B cell (primary cell): ENCODE results near the gene LAGE3. TPM values are rescaled to one million over a fixed set of nuclear protein-coding genes. Genes with fewer than 3 reads are reported as not detected.

Experiments
- ATAC-seq: fragments of 200-7000 bp; cut with Tn5 transposase; one replicate; pipeline ENCODE4 v1.10.0; 2021; ENCODE audit warnings: low read depth, mild to moderate bottlenecking, moderate number of reproducible peaks, moderate library complexity
- CTCF ChIA-PET: fragments of 350-600 bp; sonication (Branson Sonifier 250); formaldehyde crosslinking; loops from one replicate; lab custom pipeline; 2021; ENCODE audit warnings: antibody characterized with exemption, inconsistent platforms; lab: Charles Lee
- POLR2A ChIA-PET: fragments of 350-600 bp; sonication (Branson Sonifier 250); formaldehyde crosslinking; loops from one replicate; lab custom pipeline; 2021; ENCODE audit warnings: antibody characterized with exemption; lab: Charles Lee
- DNase-seq: peaks from one replicate; pipeline ENCODE4 v3.0.0; 2013
- H2AFZ ChIP-seq: 2 replicates; pipeline ENCODE4 v1.6.1; 2012; ENCODE audit warnings: mild to moderate bottlenecking, low read depth, low read length; ENCODE audit not compliant: insufficient read depth, poor library complexity, severe bottlenecking
- H3K27ac ChIP-seq, 2 donors: 1 replicate in 1 of 2; 2 replicates in 1 of 2; pipeline ENCODE4 v1.5.1; 2012 to 2013; ENCODE audit warnings: low read length in 2 of 2, mild to moderate bottlenecking in 2 of 2, moderate library complexity in 1 of 2
- H3K27me3 ChIP-seq, 4 experiments: fragments of 200-600 bp in 1 of 4; sonication (generic) in 1 of 4; replicated peaks in 1 of 4; 1 replicate in 2 of 4; 2 replicates in 2 of 4; pipeline versions ENCODE4 v1.6.1 to v1.7.0; 2013 to 2016; ENCODE audit warnings: low read length in 3 of 4, mild to moderate bottlenecking in 2 of 4, mixed read lengths in 1 of 4, moderate library complexity in 1 of 4; ENCODE audit not compliant: insufficient read depth in 4 of 4, control insufficient read depth in 3 of 4; ENCODE audit errors: control extremely low read depth in 1 of 4
- H3K36me3 ChIP-seq, 2 experiments: replicated peaks in 1 of 2; 1 replicate in 1 of 2; 2 replicates in 1 of 2; pipeline versions ENCODE4 v1.6.1 to v1.7.1; 2013; ENCODE audit warnings: low read length in 1 of 2; ENCODE audit not compliant: insufficient read depth in 2 of 2, control insufficient read depth in 1 of 2; ENCODE audit errors: control extremely low read depth in 1 of 2, extremely low read depth in 1 of 2
- H3K4me1 ChIP-seq, 2 donors: fragments of 200-600 bp in 1 of 2; sonication (generic) in 1 of 2; 1 replicate in 1 of 2; 2 replicates in 1 of 2; pipeline versions ENCODE4 v1.5.1 to v1.6.1; 2013 to 2017; ENCODE audit warnings: low read length in 2 of 2; ENCODE audit not compliant: control insufficient read depth in 2 of 2, insufficient read depth in 2 of 2
- H3K4me2 ChIP-seq: replicated peaks from 2 replicates; pipeline ENCODE3; 2012; ENCODE audit warnings: mild to moderate bottlenecking, low read depth, low read length; ENCODE audit not compliant: poor library complexity, severe bottlenecking
- H3K4me3 ChIP-seq, 5 experiments: fragments of 200-600 bp in 1 of 5; sonication (generic) in 1 of 5; 1 replicate in 3 of 5; 2 replicates in 2 of 5; pipeline versions ENCODE4 v1.5.1 to v1.7.0; 2011 to 2016; ENCODE audit warnings: low read length in 4 of 5, mild to moderate bottlenecking in 4 of 5, low read depth in 2 of 5, control low read depth in 1 of 5, moderate library complexity in 1 of 5; ENCODE audit not compliant: insufficient read depth in 1 of 5; ENCODE audit errors: control extremely low read depth in 1 of 5, extremely low read depth in 1 of 5
- H3K79me2 ChIP-seq: fragments of 200-600 bp; sonication (generic); one replicate; pipeline ENCODE4 v1.6.0; 2016; ENCODE audit warnings: low read length; ENCODE audit not compliant: control insufficient read depth, insufficient read depth
- H3K9ac ChIP-seq: fragments of 200-600 bp; sonication (generic); 2 replicates; pipeline ENCODE4 v1.6.1; 2017; ENCODE audit warnings: mild to moderate bottlenecking, low read length, moderate library complexity
- H3K9me3 ChIP-seq, 3 donors: one replicate each; pipeline versions ENCODE4 v1.6.1 to v1.7.1; 2013; ENCODE audit warnings: low read length in 2 of 3; ENCODE audit not compliant: control insufficient read depth in 2 of 3, insufficient read depth in 1 of 3; ENCODE audit errors: control extremely low read depth in 1 of 3
- H4K20me1 ChIP-seq: 2 replicates; pipeline ENCODE4 v1.6.0; 2012; ENCODE audit warnings: mild to moderate bottlenecking, low read length; ENCODE audit not compliant: insufficient read depth, control insufficient read depth, poor library complexity, severe bottlenecking
- H3K27ac Mint-ChIP-seq: one replicate; pipeline ENCODE4 v1.8.0; 2021; ENCODE audit warnings: mixed read lengths
- H3K27me3 Mint-ChIP-seq: one replicate; pipeline ENCODE4 v1.8.0; 2021; ENCODE audit warnings: mixed read lengths
- H3K4me1 Mint-ChIP-seq: one replicate; pipeline ENCODE4 v1.8.0; 2021; ENCODE audit warnings: mixed read lengths
- H3K4me3 Mint-ChIP-seq: one replicate; pipeline ENCODE4 v1.8.0; 2021; ENCODE audit warnings: mixed read lengths
- H3K9me3 Mint-ChIP-seq: one replicate; pipeline ENCODE4 v1.8.0; 2022; ENCODE audit warnings: mixed read lengths; ENCODE audit not compliant: insufficient read depth
- EZH2 ChIP-seq: IDR thresholded peaks from 2 replicates; pipeline ENCODE4 v1.6.1; 2012; ENCODE audit warnings: borderline replicate concordance, low read depth, mild to moderate bottlenecking, moderate library complexity, low read length; ENCODE audit not compliant: insufficient read depth, poor library complexity, severe bottlenecking
- WGBS: methylation state at CpG from one replicate; pipeline ENCODE4 v1.1.5; 2013; ENCODE audit warnings: missing lambda C conversion rate; ENCODE audit not compliant: insufficient coverage; 5-methylcytosine and 5-hydroxymethylcytosine counted together
- intact Hi-C: fragments of 100-400 bp; cut with micrococcal nuclease; formaldehyde crosslinking; loops from one replicate; pipeline ENCODE4 v1.10.0; 2022
- polyA plus RNA-seq: library from polyadenylated mRNA; depleted of rRNA; stranded (reverse); fragments of >200 nt; gene quantifications from 2 replicates; pipeline ENCODE4 v1.2.3, GENCODE V29; 2012
- total RNA-seq, 2 donors: library from RNA; stranded (reverse); fragments of 120-200 nt in 1 of 2; gene quantifications; 1 replicate in 1 of 2; 2 replicates in 1 of 2; pipeline versions ENCODE4 v1.2.3 to v1.2.4, GENCODE V29; 2013 to 2022
- TF ChIP-seq, protein P1 (sequence below): fragments of 200-600 bp; IDR thresholded peaks from one replicate; pipeline ENCODE4 v1.8.0; 2022; ENCODE audit warnings: antibody characterized with exemption, mild to moderate bottlenecking

The LAGE3 gene
- total and polyA plus RNA-seq, 2 donors (not counting 1 experiment from before 2014, with no cell fraction given) = 17.0 to 19.9 TPM

DNA sequence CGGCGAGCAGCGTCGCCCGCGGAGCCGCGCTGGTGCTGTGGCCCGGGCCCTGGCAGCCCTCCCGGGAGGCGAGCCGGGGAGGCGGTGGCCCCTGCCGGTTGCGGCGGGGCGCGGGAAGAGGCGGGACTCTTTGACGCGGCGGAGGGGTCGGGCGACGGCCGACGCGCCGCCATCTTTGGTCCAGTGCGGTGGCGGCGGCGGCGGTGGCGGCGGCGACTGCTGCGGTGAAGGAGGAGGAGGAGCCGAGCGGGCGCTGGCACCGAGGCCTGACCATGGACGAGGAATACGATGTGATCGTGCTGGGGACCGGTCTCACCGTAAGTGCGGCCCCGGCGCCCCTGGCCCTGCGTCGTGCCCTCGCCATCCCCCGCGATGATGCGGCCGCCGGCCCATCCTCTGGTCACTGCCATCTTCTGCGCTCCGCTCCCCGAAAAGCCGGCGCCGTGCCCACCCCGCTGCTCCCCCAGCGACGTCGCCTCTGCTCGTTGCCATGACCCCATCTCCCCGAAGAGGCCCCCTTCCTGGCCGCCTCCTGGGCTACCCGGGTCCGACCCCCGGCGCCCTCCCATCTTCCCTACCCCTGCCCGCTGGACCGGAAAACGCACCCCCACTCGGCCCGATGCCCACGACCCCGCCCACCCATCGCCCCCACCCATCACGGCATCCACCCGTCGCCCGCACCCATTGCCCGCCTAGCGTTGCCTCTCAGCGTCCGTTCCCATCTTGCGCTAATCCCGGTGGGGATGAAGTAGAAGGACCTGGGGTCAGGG, 41.9 kb downstream of the LAGE3 start, which contains the start of gene GDI1:
TSS of gene GDI1 (plus strand) at position 172 of the 770 bp plus-strand sequence. CDS start at position 273, 101 bp downstream.
- CTCF ChIA-PET = no interaction called here
- peak within 1 kb of the TSS; percentile 68 for H2AFZ ChIP-seq
- under 1% methylated on average over 59 of the region's 93 CpGs for WGBS
- Mint-ChIP-seq H3K27me3 (no peaks in the 10 kb centered on the region), H3K27ac (peak within 1 kb of the TSS; percentile 92), H3K4me3 (peak within 1 kb of the TSS; percentile 84), H3K9me3 (no peaks in the 10 kb centered on the region), H3K4me1 (peaks cover 13% of the 10 kb centered on the region)
- H3K79me2 ChIP-seq = peaks cover 27% of the 10 kb centered on the region
- ATAC-seq = peak; percentile 69
- H3K4me3 ChIP-seq = peak within 1 kb of the TSS; percentile 9 to 65 (median 61)
- H3K9ac ChIP-seq = peak within 1 kb of the TSS; percentile 64
- peak; percentile 85 for DNase-seq
- TF ChIP-seq EZH2 = no peak
- TF ChIP-seq, protein P1, sequence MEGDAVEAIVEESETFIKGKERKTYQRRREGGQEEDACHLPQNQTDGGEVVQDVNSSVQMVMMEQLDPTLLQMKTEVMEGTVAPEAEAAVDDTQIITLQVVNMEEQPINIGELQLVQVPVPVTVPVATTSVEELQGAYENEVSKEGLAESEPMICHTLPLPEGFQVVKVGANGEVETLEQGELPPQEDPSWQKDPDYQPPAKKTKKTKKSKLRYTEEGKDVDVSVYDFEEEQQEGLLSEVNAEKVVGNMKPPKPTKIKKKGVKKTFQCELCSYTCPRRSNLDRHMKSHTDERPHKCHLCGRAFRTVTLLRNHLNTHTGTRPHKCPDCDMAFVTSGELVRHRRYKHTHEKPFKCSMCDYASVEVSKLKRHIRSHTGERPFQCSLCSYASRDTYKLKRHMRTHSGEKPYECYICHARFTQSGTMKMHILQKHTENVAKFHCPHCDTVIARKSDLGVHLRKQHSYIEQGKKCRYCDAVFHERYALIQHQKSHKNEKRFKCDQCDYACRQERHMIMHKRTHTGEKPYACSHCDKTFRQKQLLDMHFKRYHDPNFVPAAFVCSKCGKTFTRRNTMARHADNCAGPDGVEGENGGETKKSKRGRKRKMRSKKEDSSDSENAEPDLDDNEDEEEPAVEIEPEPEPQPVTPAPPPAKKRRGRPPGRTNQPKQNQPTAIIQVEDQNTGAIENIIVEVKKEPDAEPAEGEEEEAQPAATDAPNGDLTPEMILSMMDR = no peak
- H4K20me1 ChIP-seq = peaks cover 6% of the 10 kb centered on the region
- intact Hi-C loops = loop anchor here (1.0 kb wide), 1 partner anchor 9 kb away; the partner anchor contains the start of gene ATP6AP1
- H3K36me3 ChIP-seq = peaks cover 0 to 19% of the 10 kb centered on the region in 2 experiments
- no peaks in the 10 kb centered on the region for H3K27me3 ChIP-seq
- H3K9me3 ChIP-seq = no peaks in the 10 kb centered on the region
- peak within 1 kb of the TSS; percentile 80 for H3K4me2 ChIP-seq
- POLR2A ChIA-PET = interaction anchor here (0.9 to 1.6 kb wide), 2 partner anchors 16 to 39 kb away, joined by 3 read pairs; partner anchors contain the start of gene RPL10
- H3K27ac ChIP-seq = peak within 1 kb of the TSS; percentile 59 to 80
- H3K4me1 ChIP-seq = peaks cover 10 to 19% of the 10 kb centered on the region in 2 donors
